Spleen (tissue), 11 donors: ENCODE data around the gene NAGLU. TPM values are rescaled to one million over a fixed set of nuclear protein-coding genes. Genes with fewer than 3 reads are reported as not detected.
A peak's percentile ranks its signal among the peaks of the same experiment; 100 is the strongest.
"Not testable (repeated sequence)": the region's sequence is repeated elsewhere in the genome, so short reads cannot be mapped to it uniquely, and the experiment has no call there.

Experiments used
- DNase-seq: peaks from one replicate; pipeline ENCODE4 v3.0.0-alpha.2; 2020
- H3K27ac ChIP-seq, 8 donors: fragments of 200-600 bp; sonication (generic) in 7 of 8; 1 replicate in 4 of 8; 2 replicates in 4 of 8; pipeline versions ENCODE4 v1.5.0 to v1.8.0; 2016 to 2021; ENCODE audit warnings: inconsistent platforms in 4 of 8, mild to moderate bottlenecking in 4 of 8, moderate library complexity in 1 of 8
- H3K27me3 ChIP-seq, 7 donors: fragments of 200-600 bp; sonication (generic) in 6 of 7; replicated peaks in 1 of 7; 1 replicate in 4 of 7; 2 replicates in 3 of 7; pipeline versions ENCODE4 v1.5.0 to v1.8.0; 2016 to 2021; ENCODE audit warnings: inconsistent platforms in 3 of 7, mild to moderate bottlenecking in 1 of 7
- H3K36me3 ChIP-seq, 6 donors: fragments of 200-600 bp; sonication (generic) in 5 of 6; 1 replicate in 4 of 6; 2 replicates in 2 of 6; pipeline versions ENCODE4 v1.5.0 to v1.8.0; 2016 to 2021; ENCODE audit warnings: inconsistent platforms in 2 of 6
- H3K4me1 ChIP-seq, 6 donors: fragments of 200-600 bp; sonication (generic) in 5 of 6; 1 replicate in 3 of 6; 2 replicates in 3 of 6; pipeline versions ENCODE4 v1.5.0 to v1.8.0; 2016 to 2021; ENCODE audit warnings: inconsistent platforms in 3 of 6
- H3K4me3 ChIP-seq, 8 donors: fragments of 200-600 bp; sonication (generic) in 7 of 8; 1 replicate in 4 of 8; 2 replicates in 4 of 8; pipeline versions ENCODE4 v1.5.0 to v1.8.0; 2016 to 2021; ENCODE audit warnings: inconsistent platforms in 4 of 8, mild to moderate bottlenecking in 4 of 8, moderate library complexity in 2 of 8
- H3K9me3 ChIP-seq, 8 donors: fragments of 200-600 bp; sonication (generic) in 7 of 8; 1 replicate in 4 of 8; 2 replicates in 4 of 8; pipeline versions ENCODE4 v1.5.0 to v1.8.0; 2016 to 2021; ENCODE audit warnings: inconsistent platforms in 4 of 8
- POLR2A ChIP-seq, 3 donors: fragments of 450-650 bp; IDR thresholded peaks; one replicate each; pipeline ENCODE4 v1.5.1; 2017; ENCODE audit warnings: antibody characterized with exemption in 3 of 3, mild to moderate bottlenecking in 1 of 3
- POLR2AphosphoS5 ChIP-seq, 3 donors: sonication (generic); formaldehyde crosslinking; IDR thresholded peaks; one replicate each; pipeline ENCODE4 v1.5.1; 2017; ENCODE audit warnings: antibody characterized with exemption in 3 of 3
- WGBS, 5 donors: extraction: QIAGEN DNeasy Blood & Tissue Kit in 3 of 5; methylation state at CpG; one replicate each; pipeline versions ENCODE4 v1.1.5 to v1.1.7; 2013 to 2018; 5-methylcytosine and 5-hydroxymethylcytosine counted together
- intact Hi-C: fragments of 100-400 bp; cut with DNase I; formaldehyde crosslinking; loops from one replicate; pipeline ENCODE4 v1.15.0; 2023; ENCODE audit warnings: low total_unique reads
- polyA plus RNA-seq, 3 donors: library from polyadenylated mRNA; stranded (reverse); fragments of 200-250 nt; gene quantifications; one replicate each; pipeline ENCODE4 v1.2.1, GENCODE V29; 2013
- total RNA-seq, 7 donors: library from RNA; depleted of rRNA in 3 of 7; stranded (reverse); fragments of >200 nt in 3 of 7; fragmentation: NEBNext Ultra II Directional in 4 of 7; extraction: Animal tissue kit (Norgen Biotek cat#: 25700) in 4 of 7; gene quantifications; one replicate each; pipeline versions ENCODE4 v1.1.0 to v1.2.1, GENCODE V29; 2016 to 2021
- TF ChIP-seq, protein P1 (sequence below), 11 experiments: fragments of 200-600 bp in 7 of 11; fragments of 450-650 bp in 4 of 11; sonication (generic) in 4 of 11; IDR thresholded peaks in 8 of 11; conservative IDR thresholded peaks in 3 of 11; 1 replicate in 7 of 11; 2 replicates in 4 of 11; pipeline versions ENCODE4 v1.4.0 to v1.8.0; 2016 to 2021; ENCODE audit warnings: antibody characterized with exemption in 11 of 11, inconsistent platforms in 4 of 11, mild to moderate bottlenecking in 1 of 11
- donor health status: healthy with polysubstance abuse.
- donor health status: DM: no; HTN: no; CAD: no; lungs with moderate emphysema.
- donor health status: DM: no; HTN: no; CAD: no.
- donor health status: Bipolar disorder and iron deficiency.
- donor health status: healthy.
- donor health status: DM: no; HTN: no; CAD: no.
- donor health status: DM: yes; HTN: yes; CAD: no.

The NAGLU gene
- total and polyA plus RNA-seq, 10 donors = 27.3 to 61.0 (median 49.3) TPM

DNA sequence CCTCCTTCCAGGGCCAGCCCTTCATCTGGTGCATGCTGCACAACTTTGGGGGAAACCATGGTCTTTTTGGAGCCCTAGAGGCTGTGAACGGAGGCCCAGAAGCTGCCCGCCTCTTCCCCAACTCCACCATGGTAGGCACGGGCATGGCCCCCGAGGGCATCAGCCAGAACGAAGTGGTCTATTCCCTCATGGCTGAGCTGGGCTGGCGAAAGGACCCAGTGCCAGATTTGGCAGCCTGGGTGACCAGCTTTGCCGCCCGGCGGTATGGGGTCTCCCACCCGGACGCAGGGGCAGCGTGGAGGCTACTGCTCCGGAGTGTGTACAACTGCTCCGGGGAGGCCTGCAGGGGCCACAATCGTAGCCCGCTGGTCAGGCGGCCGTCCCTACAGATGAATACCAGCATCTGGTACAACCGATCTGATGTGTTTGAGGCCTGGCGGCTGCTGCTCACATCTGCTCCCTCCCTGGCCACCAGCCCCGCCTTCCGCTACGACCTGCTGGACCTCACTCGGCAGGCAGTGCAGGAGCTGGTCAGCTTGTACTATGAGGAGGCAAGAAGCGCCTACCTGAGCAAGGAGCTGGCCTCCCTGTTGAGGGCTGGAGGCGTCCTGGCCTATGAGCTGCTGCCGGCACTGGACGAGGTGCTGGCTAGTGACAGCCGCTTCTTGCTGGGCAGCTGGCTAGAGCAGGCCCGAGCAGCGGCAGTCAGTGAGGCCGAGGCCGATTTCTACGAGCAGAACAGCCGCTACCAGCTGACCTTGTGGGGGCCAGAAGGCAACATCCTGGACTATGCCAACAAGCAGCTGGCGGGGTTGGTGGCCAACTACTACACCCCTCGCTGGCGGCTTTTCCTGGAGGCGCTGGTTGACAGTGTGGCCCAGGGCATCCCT is 7.4 kb downstream of the NAGLU start:
- Histone ChIP-seq H3K4me3 (no peak overlapping the region), H3K4me1 (peaks cover 0 to 29% (median 9%) of the 10 kb centered on the region in 6 donors), H3K27me3 (peaks cover 0 to under 1% (median 0%) of the 10 kb centered on the region in 7 donors), H3K36me3 (peaks cover 0 to 71% (median 44%) of the 10 kb centered on the region in 6 donors), H3K27ac (peak overlapping the region in 2 of 8 donors; percentile 18 to 55), H3K9me3 (no peaks in the 10 kb centered on the region)
- TF ChIP-seq POLR2A (IDR thresholded peaks at IDR 0.05) = no peak
- peak; percentile 27 to 73 (median 48) for TF ChIP-seq POLR2AphosphoS5 (IDR thresholded peaks at IDR 0.05)
- TF ChIP-seq, protein P1, sequence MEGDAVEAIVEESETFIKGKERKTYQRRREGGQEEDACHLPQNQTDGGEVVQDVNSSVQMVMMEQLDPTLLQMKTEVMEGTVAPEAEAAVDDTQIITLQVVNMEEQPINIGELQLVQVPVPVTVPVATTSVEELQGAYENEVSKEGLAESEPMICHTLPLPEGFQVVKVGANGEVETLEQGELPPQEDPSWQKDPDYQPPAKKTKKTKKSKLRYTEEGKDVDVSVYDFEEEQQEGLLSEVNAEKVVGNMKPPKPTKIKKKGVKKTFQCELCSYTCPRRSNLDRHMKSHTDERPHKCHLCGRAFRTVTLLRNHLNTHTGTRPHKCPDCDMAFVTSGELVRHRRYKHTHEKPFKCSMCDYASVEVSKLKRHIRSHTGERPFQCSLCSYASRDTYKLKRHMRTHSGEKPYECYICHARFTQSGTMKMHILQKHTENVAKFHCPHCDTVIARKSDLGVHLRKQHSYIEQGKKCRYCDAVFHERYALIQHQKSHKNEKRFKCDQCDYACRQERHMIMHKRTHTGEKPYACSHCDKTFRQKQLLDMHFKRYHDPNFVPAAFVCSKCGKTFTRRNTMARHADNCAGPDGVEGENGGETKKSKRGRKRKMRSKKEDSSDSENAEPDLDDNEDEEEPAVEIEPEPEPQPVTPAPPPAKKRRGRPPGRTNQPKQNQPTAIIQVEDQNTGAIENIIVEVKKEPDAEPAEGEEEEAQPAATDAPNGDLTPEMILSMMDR (IDR thresholded peaks at IDR 0.05 in 8 of 11, conservative IDR thresholded peaks at IDR 0.05 in 3 of 11) = no peak
- no peak for DNase-seq
- 90 to 95% (median 93%) methylated on average over 23 to 39 of the region's 39 CpGs for WGBS, 5 donors
- intact Hi-C loops = no loop called here

DNA sequence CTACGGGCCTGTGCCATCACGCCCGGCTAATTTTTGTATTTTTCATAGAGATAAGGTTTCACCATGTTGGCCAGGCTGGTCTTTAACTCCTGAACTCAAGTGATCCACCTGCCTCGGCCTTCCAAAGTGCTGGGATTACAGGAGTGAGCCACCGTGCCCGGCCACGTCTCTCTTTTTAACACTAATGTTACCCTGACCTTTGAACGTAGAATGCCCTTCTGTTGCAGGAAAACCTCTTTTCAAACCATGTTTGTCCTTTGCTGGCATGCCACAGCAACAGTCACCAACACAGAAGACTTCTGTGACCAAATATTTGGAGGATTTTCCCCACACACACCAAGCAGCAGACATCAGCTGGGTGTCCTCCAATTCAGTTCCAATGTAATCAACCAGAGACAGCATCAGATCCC is 8.8 kb downstream of the NAGLU start:
- 71 to 80% (median 80%) methylated on average over 8 of the region's 8 CpGs for WGBS, 5 donors
- Histone ChIP-seq H3K27ac (no peak overlapping the region), H3K36me3 (peaks cover 0 to 57% (median 31%) of the 10 kb centered on the region in 6 donors), H3K4me3 (no peak overlapping the region), H3K4me1 (peaks cover 5 to 36% (median 16%) of the 10 kb centered on the region in 6 donors), H3K9me3 (no peaks in the 10 kb centered on the region), H3K27me3 (peaks cover 0 to 4% (median 0%) of the 10 kb centered on the region in 7 donors)
- TF ChIP-seq, protein P1 (IDR thresholded peaks at IDR 0.05 in 8 of 11, conservative IDR thresholded peaks at IDR 0.05 in 3 of 11) = no peak
- TF ChIP-seq POLR2A (IDR thresholded peaks at IDR 0.05) (no peak), POLR2AphosphoS5 (IDR thresholded peaks at IDR 0.05) (no peak)
- intact Hi-C loops = no loop called here
- no peak for DNase-seq

DNA sequence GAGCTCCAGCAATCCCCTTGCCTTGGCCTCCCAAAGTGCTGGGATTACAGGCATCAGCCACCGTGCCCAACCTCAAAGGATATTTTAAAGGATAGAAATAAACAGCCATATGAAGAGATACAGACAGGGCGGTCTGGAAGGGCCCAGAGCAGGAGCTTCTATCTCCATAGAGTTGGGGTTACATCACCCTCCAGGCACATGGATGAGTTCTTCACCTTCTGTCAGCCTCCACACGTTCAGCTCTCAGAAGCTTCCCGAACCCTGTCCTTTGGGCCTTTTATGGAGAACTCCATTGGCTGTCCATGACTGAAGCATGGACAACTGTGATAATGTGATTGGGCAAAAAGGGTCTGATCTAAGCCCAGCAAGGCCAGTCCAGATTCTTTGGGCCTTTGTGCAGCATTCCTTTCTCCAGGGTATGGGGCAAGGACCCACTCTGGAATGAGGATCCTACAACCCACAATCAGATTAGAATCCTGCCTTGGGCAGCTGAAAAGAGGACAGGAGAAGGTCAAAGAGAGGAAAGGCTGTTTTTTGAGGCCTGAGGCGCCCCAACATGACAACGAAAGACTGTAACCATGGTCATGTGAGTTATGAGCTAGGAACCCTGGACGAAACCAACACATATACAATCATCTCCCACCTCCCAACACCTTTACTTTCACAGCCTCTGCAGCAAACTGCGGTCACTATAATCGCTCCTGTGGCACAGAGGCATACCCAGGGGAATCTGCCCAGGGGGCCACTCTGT is 9.9 kb downstream of the NAGLU start:
- Histone ChIP-seq H3K36me3 (peaks cover 0 to 46% (median 30%) of the 10 kb centered on the region in 6 donors), H3K4me1 (peaks cover 5 to 33% (median 16%) of the 10 kb centered on the region in 6 donors)
- H3K27ac ChIP-seq, DNase-seq, H3K4me3 ChIP-seq, H3K9me3 ChIP-seq, intact Hi-C loops, H3K27me3 ChIP-seq: not testable (repeated sequence)
- WGBS, 5 donors = 91 to 93% (median 92%) methylated on average over 8 to 9 of the region's 9 CpGs

DNA sequence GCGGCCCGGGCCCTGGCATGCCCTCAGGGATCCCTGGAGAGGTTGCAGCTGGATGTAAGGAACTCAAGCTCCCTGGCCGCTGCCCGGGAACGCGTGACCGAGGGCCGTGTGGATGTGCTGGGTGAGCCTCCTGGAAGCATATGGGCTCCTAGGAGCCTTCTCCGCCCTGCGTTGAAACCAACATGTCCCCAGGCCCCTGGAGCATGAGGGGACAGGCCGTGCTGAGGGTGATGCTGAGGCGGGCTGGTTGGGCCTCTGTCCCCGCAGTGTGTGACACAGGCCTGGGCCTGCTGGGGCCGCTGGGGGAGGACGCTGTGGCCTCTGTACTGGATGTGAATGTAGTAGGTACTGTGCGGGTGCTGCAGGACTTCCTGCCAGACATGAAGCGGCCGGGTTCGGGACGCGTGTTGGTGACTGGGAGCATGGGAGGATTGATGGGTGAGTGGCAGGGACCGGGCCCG is 11.0 kb downstream of the NAGLU start:
- no peak for DNase-seq
- Histone ChIP-seq H3K4me3 (no peak overlapping the region), H3K27me3 (peaks cover 0 to 4% (median 0%) of the 10 kb centered on the region in 7 donors), H3K4me1 (peaks cover 5 to 24% (median 16%) of the 10 kb centered on the region in 6 donors), H3K36me3 (peaks cover 0 to 35% (median 20%) of the 10 kb centered on the region in 6 donors), H3K27ac (no peak overlapping the region), H3K9me3 (no peaks in the 10 kb centered on the region)
- TF ChIP-seq POLR2AphosphoS5 (IDR thresholded peaks at IDR 0.05) (peak in 2 of 3 donors; percentile 20 to 29), POLR2A (IDR thresholded peaks at IDR 0.05) (no peak)
- TF ChIP-seq, protein P1 (IDR thresholded peaks at IDR 0.05 in 8 of 11, conservative IDR thresholded peaks at IDR 0.05 in 3 of 11) = no peak
- WGBS, 5 donors = 85 to 93% (median 89%) methylated on average over 18 to 23 of the region's 23 CpGs
- intact Hi-C loops = no loop called here
